HT1080 (cell line): ENCODE measurements around the gene WDR70. TPM values are rescaled to one million over a fixed set of nuclear protein-coding genes. Genes with fewer than 3 reads are reported as not detected.
"Not testable (repeated sequence)": the region's sequence is repeated elsewhere in the genome, so short reads cannot be mapped to it uniquely, and the experiment has no call there.

ENCODE experiments used
- DNase-seq: peaks from one replicate; pipeline ENCODE4 v3.0.0-alpha.2; 2015; ENCODE audit warnings: low read depth
- small RNA-seq: library from RNA; depleted of rRNA; stranded (forward); fragments of <200 nt; gene quantifications from one replicate; pipeline ENCODE3, GENCODE V24; 2014
- total RNA-seq: library from RNA; depleted of rRNA; stranded (reverse); fragments of >200 nt; shearing (Covaris generic); gene quantifications from 2 replicates; pipeline ENCODE4 v1.2.3, GENCODE V29; 2014; rRNA removed

Gene WDR70
- total RNA-seq, 1 experiment from 2014 or later, result 29.4 TPM

- peak; percentile 84 for DNase-seq
Measured at GRCh38 chr5:37792975-37793631, 414.0 kb downstream of the WDR70 start.

GRCh38 chr5:37795292-37795691 is 416.2 kb downstream of the WDR70 start:
- DNase-seq, result not testable (repeated sequence)

GRCh38 chr5:37796435-37796834 is 417.3 kb downstream of the WDR70 start:
- DNase-seq, result not testable (repeated sequence)

GRCh38 chr5:37799865-37800421 is 420.8 kb downstream of the WDR70 start:
- no peak for DNase-seq

- no peak for DNase-seq
Measured at GRCh38 chr5:37801521-37801920, 422.4 kb downstream of the WDR70 start.

Small RNA genes within 50 kb of the gene (small RNA-seq; reads per million reads assigned to genes)
- gene RNU6-1190P (not detected), gene RNU6-484P (not detected)

Other genes with a start within 250 kb of the WDR70 start
- gene CPLANE1, start 129.9 kb upstream of the WDR70 start, total RNA-seq, result 4.8 and 6.5 TPM in 2 replicates
- gene NUP155, start 8.2 kb upstream of the WDR70 start, total RNA-seq, result 68.7 and 83.7 TPM in 2 replicates